SJSA1 (cell line): Measurements from ENCODE around the gene MEN1. TPM values are rescaled to one million over a fixed set of nuclear protein-coding genes. Genes with fewer than 3 reads are reported as not detected.

Experiments used
- DNase-seq, 2 experiments: peaks; one replicate each; pipeline ENCODE4 v3.0.0-alpha.2; 2015 to 2020; ENCODE audit warnings: low spot score in 2 of 2, low read depth in 1 of 2
- H3K27ac ChIP-seq: fragments of 250-450 bp; sonication (Bioruptor Pico); 2 replicates; pipeline ENCODE4 v1.5.1; 2020; ENCODE audit warnings: mild to moderate bottlenecking, moderate library complexity
- H3K27me3 ChIP-seq: fragments of 250-450 bp; sonication (Bioruptor Pico); replicated peaks from 2 replicates; pipeline ENCODE4 v1.5.1; 2020; ENCODE audit warnings: mild to moderate bottlenecking, moderate library complexity
- H3K36me3 ChIP-seq: fragments of 250-450 bp; sonication (Bioruptor Pico); 2 replicates; pipeline ENCODE4 v1.5.1; 2020; ENCODE audit warnings: mild to moderate bottlenecking
- H3K4me1 ChIP-seq: fragments of 250-450 bp; sonication (Bioruptor Pico); replicated peaks from 2 replicates; pipeline ENCODE4 v1.6.1; 2021; ENCODE audit warnings: mild to moderate bottlenecking
- H3K4me3 ChIP-seq: fragments of 250-450 bp; sonication (Bioruptor Pico); 2 replicates; pipeline ENCODE4 v1.5.1; 2020; ENCODE audit warnings: mild to moderate bottlenecking
- H3K9me3 ChIP-seq: fragments of 250-450 bp; sonication (Bioruptor Pico); replicated peaks from 2 replicates; pipeline ENCODE4 v1.5.1; 2020; ENCODE audit warnings: mild to moderate bottlenecking
- total RNA-seq: library from RNA; depleted of rRNA; stranded (reverse); fragments of >200 nt; shearing (Covaris generic); gene quantifications from 2 replicates; pipeline ENCODE4 v1.2.3, GENCODE V29; 2014

The MEN1 gene
- total RNA-seq, 1 experiment from 2014 or later = 22.0 TPM

DNA sequence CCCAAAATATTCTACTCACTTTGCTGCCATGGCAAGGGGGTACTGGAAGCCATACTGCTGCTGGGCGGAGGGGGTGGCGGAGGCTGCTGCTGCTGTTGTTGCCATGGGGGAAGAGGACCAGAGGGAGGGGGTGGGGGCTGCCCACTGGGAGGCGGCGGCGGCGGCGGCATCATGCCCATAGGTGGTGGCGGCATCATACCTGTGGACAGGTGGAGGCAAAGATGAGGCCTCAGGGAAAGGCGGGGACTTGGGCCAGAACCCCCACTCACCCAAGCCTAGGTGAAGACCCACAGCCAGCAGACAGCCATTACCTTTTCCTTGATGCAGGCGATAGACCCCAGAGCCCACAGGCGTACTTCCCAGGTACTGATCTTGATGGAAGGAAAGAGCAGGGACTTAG lies 43.5 kb downstream of the MEN1 start:
- Histone ChIP-seq H3K9me3 (no peaks in the 10 kb centered on the region), H3K36me3 (peaks cover 97% of the 10 kb centered on the region), H3K4me1 (peaks cover 55% of the 10 kb centered on the region), H3K27me3 (no peaks in the 10 kb centered on the region), H3K4me3 (no peak overlapping the region), H3K27ac (no peak overlapping the region)
- no peak for DNase-seq

DNA sequence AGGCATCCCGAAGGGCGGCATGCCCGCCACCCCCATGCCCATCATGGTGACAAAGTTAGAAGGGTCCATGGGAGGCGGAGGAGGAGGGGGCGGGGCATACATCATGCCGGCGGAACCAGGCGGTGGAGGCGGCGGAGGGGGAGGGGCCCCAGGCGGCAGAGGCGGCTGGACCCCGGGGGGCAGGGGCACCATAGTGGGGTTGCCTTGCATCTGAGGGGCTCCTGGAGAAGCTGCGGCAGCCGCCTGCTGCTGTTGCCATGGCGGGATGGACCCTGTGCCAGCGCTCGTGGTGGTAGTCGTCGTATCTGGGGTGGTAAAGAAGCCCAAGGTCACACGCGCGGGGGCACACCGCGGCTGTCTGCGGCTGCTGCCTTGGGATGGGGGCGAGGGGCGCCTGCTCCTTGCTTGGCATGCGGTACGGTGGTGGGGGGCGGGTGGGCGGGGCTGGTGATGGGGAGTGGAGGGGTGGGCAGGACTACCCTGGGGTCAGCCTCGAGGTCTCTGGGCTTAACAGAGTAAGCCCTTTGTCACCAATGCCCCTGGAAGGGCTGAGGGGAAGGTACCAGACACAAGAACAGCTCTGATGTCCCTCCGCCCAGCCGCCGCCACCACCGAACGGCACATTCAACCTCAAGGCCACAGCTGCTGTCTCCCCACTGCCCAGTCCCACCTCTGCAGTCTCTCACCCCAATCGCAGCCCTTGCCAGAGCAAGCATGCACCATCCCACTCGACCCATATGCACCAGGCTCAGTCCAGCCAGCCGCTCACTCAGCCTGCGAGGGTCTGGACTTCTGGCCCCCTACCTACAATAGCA lies 44.3 kb downstream of the MEN1 start:
- Histone ChIP-seq H3K27me3 (no peaks in the 10 kb centered on the region), H3K27ac (no peak overlapping the region), H3K36me3 (peaks cover 97% of the 10 kb centered on the region), H3K4me1 (peaks cover 59% of the 10 kb centered on the region), H3K4me3 (no peak overlapping the region), H3K9me3 (no peaks in the 10 kb centered on the region)
- DNase-seq = peak in 1 of 2 experiments; percentile 57

DNA sequence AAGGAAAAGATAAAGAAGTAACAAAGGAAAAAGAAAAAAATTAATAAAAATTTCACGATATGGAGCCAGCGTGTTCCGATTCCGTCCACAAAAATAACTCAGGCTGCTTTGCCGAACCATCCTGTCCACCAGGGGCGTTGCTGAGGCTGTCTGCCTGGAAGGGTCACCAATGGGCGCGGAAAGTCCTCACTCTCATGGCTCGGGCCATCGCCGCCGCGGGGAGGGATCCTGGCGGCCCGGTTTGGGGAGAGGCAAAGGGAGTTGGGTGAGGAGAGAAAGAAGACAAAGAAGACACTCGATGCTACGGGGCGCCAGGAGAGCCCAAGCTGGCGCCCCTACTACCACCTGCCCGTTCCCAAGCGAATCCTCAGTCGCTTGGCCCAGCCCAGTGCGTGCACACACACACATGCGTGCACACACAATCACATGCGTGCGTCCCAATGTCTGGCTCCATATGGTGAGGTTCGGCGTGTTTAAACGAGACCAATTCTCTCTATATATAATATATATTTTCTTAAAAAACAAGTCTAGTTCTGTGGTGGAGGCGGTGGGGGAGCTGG lies 45.0 kb downstream of the MEN1 start:
- H3K4me1 ChIP-seq = peaks cover 59% of the 10 kb centered on the region
- no peak overlapping the region for H3K4me3 ChIP-seq
- peak in 1 of 2 experiments; percentile 64 for DNase-seq
- no peaks in the 10 kb centered on the region for H3K27me3 ChIP-seq
- H3K27ac ChIP-seq = peak overlapping the region; percentile 19
- peaks cover 97% of the 10 kb centered on the region for H3K36me3 ChIP-seq
- no peaks in the 10 kb centered on the region for H3K9me3 ChIP-seq

- H3K4me3 ChIP-seq = no peak overlapping the region
- H3K36me3 ChIP-seq = peaks cover 96% of the 10 kb centered on the region
- H3K27me3 ChIP-seq = no peaks in the 10 kb centered on the region
- no peaks in the 10 kb centered on the region for H3K9me3 ChIP-seq
- peak in 1 of 2 experiments; percentile 52 for DNase-seq
- peaks cover 59% of the 10 kb centered on the region for H3K4me1 ChIP-seq
- H3K27ac ChIP-seq = peak overlapping the region; percentile 19
Measured at GRCh38 chr11:64764753-64765152, 45.6 kb downstream of the MEN1 start.

- Histone ChIP-seq H3K27me3 (no peaks in the 10 kb centered on the region), H3K27ac (peak overlapping the region; percentile 78), H3K9me3 (no peaks in the 10 kb centered on the region), H3K4me1 (peaks cover 59% of the 10 kb centered on the region), H3K4me3 (no peak overlapping the region), H3K36me3 (peaks cover 89% of the 10 kb centered on the region)
- DNase-seq = peak; percentile 95 to 97
Measured at GRCh38 chr11:64764040-64764611, 46.2 kb downstream of the MEN1 start.

DNA sequence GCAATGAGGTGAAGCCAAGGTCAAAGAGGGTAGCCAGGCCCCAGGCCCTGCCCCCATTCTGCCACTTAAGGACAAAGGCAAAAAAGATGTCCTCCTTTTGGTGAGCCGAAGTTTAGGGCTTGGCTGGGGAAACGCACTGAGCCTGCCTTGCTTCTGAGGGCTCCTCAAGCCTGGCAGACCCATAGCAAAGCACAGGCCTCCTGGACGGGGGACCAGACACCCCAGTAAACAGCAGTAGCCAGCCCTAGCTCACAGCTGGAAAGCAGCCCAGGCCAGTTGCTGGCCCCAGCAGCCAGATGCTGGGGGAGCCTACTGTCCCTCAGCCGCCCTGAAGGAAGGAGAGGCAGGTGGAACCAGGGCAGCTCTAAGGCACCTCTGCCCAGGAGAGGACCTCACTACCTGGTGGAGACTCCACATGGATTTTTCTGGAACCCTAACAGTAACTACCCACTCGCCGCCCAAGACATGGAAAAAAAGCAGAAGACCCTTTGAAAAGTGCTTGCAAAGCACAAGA lies 46.8 kb downstream of the MEN1 start:
- H3K36me3 ChIP-seq = peaks cover 84% of the 10 kb centered on the region
- DNase-seq = no peak
- no peaks in the 10 kb centered on the region for H3K27me3 ChIP-seq
- peak overlapping the region; percentile 78 for H3K27ac ChIP-seq
- H3K9me3 ChIP-seq = no peaks in the 10 kb centered on the region
- peaks cover 59% of the 10 kb centered on the region for H3K4me1 ChIP-seq
- H3K4me3 ChIP-seq = no peak overlapping the region

DNA sequence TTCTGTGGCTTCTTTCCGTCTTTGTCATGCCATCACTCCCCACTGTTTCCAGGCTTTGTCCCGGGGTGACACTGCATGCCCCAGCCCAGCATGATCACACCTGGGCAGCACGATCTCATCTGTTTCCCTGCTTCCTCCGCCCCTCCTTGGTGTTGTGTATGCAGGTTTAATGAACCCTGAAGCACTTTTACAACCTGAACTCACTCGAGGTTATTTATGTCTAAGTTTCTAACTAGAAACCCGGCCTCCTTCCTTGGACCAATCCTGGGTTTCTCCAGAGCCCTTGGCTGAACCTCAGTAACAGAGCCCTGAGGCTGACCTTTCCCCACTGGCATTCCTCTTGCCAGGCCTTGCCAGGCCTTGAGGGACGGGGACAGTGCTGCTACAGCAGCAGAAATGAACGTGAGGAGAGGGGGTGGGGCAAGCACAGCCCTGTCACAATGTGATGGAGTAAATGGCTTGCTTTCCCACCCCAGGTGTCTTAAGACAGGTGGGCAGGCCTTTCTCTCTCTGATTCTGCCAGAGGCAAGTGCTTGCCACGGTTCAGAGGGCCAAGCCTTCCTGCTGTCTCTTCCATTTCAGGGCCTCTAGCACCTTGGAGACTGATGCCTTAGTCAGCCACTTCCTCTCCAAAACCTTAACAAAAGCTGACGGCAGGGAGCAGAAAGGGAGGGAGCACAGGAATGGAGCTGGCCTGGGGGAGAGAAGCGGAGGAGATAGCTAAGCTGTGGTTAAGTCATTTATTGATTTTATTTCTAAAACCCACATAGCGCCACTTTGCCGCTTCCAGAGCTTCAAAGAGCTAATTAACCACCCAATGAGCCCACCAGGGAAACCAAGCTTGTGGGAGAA lies 47.5 kb downstream of the MEN1 start:
- H3K4me3 ChIP-seq = no peak overlapping the region
- H3K27ac ChIP-seq = peak overlapping the region; percentile 78
- H3K27me3 ChIP-seq = no peaks in the 10 kb centered on the region
- peak; percentile 96 to 98 for DNase-seq
- peaks cover 77% of the 10 kb centered on the region for H3K36me3 ChIP-seq
- H3K9me3 ChIP-seq = no peaks in the 10 kb centered on the region
- H3K4me1 ChIP-seq = peaks cover 56% of the 10 kb centered on the region

GRCh38 chr11:64762277-64762673 lies 48.1 kb downstream of the MEN1 start:
- no peak for DNase-seq
- Histone ChIP-seq H3K36me3 (peaks cover 71% of the 10 kb centered on the region), H3K27ac (peak overlapping the region; percentile 34), H3K27me3 (no peaks in the 10 kb centered on the region), H3K4me3 (no peak overlapping the region), H3K4me1 (peaks cover 50% of the 10 kb centered on the region), H3K9me3 (no peaks in the 10 kb centered on the region)

DNA sequence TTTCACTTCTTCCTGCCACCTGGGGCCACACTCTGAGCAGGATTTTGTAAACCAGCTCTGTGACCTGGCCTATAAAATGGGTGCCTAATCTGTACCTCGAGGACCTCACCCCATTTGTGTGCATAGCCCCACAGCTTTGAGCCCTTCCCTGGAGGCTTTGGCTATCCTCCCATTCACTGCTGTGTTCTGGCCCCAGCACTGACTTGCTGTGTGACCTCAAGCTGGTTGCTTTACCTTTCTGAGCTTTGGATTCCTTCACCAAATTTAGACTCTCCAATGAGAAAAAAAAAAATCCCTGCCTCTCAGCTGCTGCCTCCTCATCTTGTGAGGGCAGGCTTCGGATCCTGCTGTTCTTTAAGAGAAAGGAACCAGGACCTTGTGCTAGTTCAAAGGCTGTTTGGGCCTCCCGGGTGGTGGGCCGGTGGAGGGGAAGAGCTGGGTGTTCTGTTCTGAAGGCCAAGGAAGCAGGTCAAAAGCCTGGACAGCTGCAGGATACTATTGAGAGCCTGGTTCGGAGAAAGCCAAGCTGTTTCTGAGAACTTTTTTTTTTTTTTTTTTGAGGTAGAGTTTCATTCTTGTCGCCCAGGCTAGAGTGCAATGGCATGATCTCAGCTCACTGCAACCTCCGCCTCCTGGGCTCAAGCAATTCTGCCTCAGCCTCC lies 49.5 kb downstream of the MEN1 start:
- Histone ChIP-seq H3K4me3 (no peak overlapping the region), H3K9me3 (no peaks in the 10 kb centered on the region), H3K27ac (no peak overlapping the region), H3K27me3 (no peaks in the 10 kb centered on the region), H3K4me1 (peaks cover 49% of the 10 kb centered on the region), H3K36me3 (peaks cover 61% of the 10 kb centered on the region)
- DNase-seq = no peak

- Histone ChIP-seq H3K27me3 (no peaks in the 10 kb centered on the region), H3K9me3 (no peaks in the 10 kb centered on the region), H3K4me3 (no peak within 1 kb of the TSS), H3K36me3 (peaks cover 52% of the 10 kb centered on the region), H3K4me1 (peaks cover 45% of the 10 kb centered on the region), H3K27ac (no peak within 1 kb of the TSS)
- no peak for DNase-seq
Measured at GRCh38 chr11:64759722-64760719, 50.3 kb downstream of the MEN1 start, which contains the start of gene PYGM. PYGM (minus strand) TSS chr11:64759974; CDS start chr11:64759898, 76 bp downstream.

DNA sequence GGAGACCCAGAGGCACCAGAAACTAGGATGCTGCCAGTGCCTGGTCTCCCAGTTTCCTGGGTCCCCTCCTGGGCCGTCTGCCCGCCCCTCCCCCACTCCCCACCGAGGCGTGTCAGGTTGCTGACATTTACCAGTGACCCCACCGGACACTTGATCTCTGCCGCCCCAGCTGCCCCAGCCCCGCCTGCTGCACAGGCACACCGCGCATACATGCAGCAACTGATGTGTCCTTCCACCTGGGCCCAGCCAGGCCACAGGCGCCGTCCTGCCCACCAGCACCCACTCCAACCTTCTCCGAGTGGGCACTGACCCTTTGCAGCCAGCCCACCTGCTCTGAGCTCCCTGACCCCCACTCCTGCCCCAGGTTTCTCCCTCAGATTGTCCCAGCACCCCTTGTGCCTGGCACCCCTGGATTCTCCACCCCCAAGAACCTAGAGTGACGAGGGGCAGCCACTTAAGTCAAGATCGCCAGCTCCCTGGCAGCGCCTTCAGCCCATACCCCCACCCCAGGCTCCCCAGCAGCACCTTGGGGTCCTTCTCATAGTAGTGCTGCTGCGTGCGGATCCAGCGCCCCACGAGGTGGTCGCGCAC lies 51.1 kb downstream of the MEN1 start:
- peaks cover 44% of the 10 kb centered on the region for H3K36me3 ChIP-seq
- no peak for DNase-seq
- no peaks in the 10 kb centered on the region for H3K27me3 ChIP-seq
- no peaks in the 10 kb centered on the region for H3K9me3 ChIP-seq
- H3K4me3 ChIP-seq = no peak overlapping the region
- H3K27ac ChIP-seq = no peak overlapping the region
- H3K4me1 ChIP-seq = peaks cover 37% of the 10 kb centered on the region
